NT2/D1 (cell line): ENCODE data around the gene MYH6.

Experiments
- YY1 ChIP-seq: IDR thresholded peaks from 2 replicates; pipeline ENCODE4 v1.6.1; 2011; ENCODE audit not compliant: insufficient read length, insufficient read depth
- ZNF274 ChIP-seq: IDR thresholded peaks from 2 replicates; pipeline ENCODE4 v1.6.1; 2011; ENCODE audit warnings: mild to moderate bottlenecking, low read depth, low read length

GRCh38 chr14:23434488-23435222, 26.6 kb upstream of the MYH6 start:
- TF ChIP-seq ZNF274, result no peak
- TF ChIP-seq YY1, result no peak
